ENCODE results near the gene H19.

Gene H19

GRCh38 chr11:1982873-1983600, 14.6 kb downstream of the H19 start:
- DNase-seq = no peak

DNA sequence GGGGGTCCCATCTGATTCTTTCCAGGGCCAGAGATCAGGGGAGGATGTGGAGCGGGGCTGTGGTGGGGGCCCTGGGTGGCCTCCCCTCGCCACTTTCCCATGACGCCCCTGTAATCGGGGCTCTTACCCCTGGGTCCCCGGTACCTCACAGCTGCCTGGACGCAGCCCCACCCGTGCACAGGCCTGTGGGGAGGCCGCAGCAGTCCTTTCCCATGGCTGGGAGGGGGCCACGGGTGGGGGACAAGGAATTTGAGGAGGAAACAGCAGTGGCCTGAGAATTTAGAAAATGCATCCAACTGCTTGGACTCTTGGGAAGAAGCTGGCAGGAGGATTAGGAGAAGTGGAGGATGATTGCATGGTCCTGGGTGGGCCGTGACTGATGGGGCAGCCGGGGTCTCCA, 18.0 kb downstream of the H19 start:
- DNase-seq = no peak

GRCh38 chr11:1978720-1979473, 18.7 kb downstream of the H19 start:
- DNase-seq = no peak

DNA sequence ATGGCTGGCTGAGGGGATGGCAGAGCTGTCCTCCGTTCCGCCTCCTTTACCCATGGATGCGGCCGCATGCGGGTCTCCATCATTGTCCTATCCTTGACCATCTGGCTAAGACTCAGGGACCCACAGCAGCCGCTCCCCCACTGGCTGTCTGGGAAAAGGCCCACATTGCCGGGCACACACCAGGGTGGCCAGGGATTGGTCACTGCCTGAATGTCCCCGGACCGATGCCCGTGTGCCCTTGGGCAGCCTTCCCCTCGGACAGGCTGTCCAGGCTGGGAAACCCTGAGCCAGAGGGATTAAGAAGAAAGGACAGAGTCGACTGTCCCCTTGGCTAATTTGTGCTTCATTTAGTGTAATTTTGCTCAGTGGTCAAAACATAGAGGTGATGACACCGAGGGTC, 22.5 kb downstream of the H19 start:
- DNase-seq = no peak

DNA sequence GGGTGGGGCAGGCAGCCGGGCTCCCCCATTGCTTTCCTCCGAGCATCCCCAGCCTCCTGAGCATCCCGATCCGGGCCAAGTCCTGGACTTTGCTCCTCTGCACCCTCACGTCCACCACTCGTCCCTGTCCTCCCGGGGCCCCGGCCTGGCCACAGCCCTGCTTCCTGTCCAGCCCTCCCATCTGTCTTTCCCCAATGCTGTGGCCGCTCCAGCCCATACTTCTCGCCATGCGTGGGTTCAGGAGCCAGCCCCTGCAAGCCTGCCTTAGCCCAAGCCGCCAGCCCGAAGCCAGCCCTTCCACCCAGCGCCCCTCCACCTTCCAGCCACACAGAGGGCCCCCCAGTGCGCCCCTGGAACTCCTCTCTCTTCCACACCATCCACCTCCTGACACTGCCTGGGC, 26.7 kb downstream of the H19 start:
- DNase-seq = no peak

DNA sequence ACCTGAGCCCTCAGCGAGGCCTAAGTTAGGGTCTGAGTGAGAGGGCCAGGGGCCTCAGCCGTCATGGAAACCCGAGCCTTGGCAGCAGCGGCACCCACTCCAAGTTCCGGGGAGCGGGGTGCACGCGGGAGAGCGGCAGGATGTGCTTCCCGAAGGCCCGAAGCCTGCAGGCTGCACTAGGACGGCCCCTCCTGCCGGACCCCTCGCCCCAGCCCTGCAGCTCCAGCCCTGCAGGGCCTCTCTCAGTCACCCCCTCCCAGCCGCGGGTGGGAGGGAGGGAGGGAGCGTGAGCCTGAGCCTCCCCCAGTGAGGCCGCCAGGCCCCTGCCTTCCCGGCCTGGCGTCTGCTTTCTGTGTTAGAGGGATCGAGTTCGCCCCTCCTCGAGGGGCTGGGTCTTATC, 27.9 kb downstream of the H19 start:
- DNase-seq = no peak

DNA sequence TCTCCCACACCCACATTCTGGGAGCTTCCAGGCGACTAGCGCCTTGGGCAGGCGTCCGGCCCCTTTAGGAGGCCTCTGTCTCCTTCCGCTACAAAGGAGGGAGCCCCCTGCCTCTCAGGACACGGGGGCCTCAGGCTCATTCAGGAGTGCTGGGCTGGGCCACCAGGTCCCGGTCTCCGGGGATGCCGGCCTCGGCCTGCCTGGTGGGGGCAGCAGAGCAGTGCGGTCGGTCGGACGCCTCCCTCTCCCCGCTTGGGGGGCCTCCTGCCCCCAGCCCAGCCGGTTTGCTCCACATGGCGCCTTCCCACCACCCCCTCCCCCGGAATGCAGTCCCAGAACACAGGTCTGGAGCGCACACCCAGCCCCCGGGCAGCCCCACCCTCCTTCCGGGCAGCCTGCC, 28.6 kb downstream of the H19 start:
- DNase-seq = no peak

DNA sequence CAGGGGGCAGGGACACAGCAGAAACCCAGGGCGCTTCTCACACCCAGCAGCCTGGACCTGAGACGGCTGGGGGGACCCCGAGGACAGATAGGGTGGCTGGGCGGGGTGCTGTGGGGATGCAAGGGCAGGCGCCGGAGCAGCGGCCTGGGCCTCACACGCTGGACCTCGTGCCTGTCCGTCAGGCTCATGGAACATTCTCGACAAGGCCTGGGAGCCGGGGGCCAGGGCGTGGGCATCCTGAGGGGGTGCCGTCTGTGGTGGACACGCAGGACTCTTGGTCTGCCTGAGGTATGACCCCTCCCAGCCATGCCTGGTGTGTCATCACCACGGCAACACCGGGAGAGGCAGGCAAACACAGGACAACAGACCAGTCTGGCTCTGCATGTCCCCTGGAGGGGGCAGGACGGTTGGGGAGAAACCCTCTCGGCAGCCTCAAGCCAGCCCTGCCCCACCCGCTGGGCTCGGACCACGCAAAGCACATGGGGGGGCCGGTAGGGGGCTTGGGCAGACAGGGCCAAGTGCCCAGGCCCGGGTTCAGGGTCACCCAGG, 29.1 kb downstream of the H19 start:
- no peak for DNase-seq

DNA sequence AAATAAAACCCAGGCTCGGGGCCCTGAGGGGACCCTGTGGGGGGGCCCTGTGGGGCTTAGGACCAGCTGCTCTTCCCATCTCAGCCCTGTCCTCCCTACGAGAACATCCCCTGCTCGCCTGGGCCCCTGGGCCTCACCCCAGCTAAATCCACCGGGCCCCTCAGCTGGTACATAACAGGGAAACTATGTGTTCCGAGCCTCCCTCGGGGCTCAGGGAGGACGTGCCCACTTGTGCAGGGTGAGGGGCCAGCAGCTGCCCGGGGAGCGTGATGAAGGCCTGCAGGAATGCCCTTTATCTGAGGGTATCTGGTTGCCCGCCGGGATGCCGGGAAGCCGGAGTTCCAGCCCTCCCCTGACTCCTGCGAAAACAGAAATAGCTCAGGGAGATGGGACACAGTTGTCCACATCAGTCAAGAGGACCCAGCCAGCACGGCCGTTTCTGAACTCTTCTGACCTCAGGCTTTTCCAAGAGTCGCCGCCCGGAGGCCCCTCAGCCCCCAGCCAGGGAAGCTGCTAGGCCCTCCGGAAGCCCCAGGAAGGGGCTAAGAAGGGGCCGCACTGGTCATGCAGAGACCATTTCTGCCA, 29.9 kb downstream of the H19 start:
- DNase-seq = no peak

GRCh38 chr11:1966531-1966930, 31.1 kb downstream of the H19 start:
- no peak for DNase-seq

DNA sequence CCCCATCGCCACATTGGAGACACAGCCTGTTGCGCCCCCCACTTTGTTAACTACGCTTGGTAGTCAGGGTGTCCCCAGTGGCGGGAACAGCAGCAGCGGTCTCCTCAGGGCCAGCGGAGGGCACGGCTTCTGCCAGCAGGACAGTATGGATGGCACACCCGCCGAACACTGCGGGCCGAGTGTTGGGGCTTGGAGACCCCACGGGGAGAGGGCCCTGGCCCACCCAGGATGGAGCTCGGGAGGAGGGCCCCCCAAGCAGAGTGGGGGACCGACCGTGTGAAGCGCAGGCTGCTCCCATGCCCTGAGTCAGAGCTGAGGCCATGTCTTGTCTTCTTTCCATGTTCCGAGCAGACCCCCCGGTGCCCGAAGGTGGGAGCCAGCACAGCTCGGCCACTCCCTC, 32.7 kb downstream of the H19 start:
- no peak for DNase-seq

- no peak for DNase-seq
Measured at GRCh38 chr11:1964348-1964747, 33.3 kb downstream of the H19 start.

DNA sequence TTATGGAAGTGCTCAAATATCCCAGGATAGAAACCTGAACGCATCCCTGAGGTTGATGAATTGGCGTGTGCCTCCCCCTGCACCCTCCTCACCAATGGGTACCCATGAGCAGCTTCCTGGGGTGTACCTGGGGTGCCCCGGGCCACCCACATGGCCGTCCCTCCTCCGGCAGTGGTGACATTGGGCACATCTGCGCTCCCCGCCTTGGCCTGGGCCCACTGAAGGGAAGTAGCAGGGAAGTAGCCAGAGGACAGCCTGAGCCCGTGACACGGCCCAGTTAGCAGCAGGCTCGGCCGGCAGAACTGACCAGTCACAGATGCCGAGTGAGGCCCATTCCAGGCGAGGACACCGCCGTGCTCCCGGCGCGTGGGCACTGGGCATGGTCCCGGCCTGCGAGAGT, 33.8 kb downstream of the H19 start:
- DNase-seq = no peak

DNA sequence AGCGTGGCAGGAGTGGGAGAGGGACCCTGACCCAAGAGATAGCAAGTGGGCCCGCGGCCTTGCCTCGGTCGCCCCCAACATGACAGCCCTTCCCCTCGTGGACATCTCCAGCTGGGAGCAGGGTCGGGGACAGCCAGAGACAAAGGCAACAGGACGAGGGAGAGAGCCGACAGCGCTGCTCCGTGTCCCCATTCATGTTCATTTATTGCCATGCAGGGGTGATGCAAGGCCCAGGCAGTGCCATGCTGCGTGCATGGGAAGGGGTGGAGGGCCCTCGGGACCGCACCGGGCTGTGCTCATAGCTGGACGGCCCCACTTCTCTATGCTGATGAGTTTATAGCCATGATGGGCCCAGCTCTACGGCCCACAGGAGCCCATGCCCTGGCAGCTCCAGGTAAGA, 37.9 kb downstream of the H19 start:
- DNase-seq = no peak

DNA sequence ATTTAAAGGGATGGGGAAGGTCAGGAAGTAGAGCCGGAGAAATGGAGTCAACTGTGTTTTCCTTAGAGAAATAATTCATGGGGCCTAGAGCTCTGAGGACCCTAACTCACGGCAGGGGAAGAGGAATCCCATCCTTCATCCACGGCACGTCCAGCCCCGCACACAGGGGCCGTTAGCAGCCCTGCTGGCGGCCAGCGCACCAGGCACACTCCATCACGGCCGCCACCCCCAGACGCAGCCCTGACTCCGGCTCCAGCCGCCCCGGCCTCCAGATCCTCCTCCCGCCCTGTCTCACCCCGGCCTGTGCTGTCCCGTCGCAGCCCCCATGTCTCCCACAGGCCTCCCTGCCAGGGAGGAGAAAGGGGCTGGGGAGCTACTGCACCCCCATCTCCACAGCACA, 39.3 kb downstream of the H19 start:
- DNase-seq = no peak

DNA sequence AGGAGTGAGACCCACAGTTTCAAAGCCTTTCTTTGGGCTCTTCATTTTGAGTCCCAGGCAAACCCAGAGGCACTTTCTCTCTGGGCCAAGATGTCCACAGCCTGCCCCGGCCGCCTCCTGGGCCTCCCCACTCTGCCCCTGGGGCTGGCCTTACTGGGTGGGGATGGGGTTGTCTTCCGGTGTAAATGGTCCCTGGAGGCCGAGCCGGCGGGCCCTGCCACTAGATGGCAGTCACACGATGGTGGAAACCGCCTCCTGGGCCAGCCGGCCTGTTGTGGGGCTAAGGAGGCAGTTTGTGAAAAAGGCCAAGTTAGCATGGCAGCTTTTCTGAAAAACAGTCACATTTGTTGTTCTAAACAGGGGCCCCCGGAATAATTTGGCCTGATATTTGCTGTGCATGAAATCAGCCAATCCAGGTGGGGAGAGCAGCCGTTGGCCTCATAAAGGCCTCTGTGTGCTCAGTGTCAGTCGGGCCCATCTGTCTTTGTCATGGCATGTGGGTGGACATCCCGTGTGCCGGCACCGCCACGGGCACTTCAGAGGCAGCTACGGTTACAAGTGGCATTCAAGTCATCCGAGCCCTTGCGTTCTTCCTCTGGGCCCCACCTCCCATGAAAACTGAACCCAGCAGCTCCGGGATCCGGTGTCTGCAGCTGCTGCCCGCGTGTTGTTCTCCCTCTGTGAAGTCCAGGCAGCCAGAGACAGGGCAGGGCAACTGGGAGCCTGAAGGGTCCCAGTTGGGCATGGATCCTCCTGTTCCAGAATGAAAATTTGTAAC, 44.0 kb downstream of the H19 start:
- DNase-seq = no peak

DNA sequence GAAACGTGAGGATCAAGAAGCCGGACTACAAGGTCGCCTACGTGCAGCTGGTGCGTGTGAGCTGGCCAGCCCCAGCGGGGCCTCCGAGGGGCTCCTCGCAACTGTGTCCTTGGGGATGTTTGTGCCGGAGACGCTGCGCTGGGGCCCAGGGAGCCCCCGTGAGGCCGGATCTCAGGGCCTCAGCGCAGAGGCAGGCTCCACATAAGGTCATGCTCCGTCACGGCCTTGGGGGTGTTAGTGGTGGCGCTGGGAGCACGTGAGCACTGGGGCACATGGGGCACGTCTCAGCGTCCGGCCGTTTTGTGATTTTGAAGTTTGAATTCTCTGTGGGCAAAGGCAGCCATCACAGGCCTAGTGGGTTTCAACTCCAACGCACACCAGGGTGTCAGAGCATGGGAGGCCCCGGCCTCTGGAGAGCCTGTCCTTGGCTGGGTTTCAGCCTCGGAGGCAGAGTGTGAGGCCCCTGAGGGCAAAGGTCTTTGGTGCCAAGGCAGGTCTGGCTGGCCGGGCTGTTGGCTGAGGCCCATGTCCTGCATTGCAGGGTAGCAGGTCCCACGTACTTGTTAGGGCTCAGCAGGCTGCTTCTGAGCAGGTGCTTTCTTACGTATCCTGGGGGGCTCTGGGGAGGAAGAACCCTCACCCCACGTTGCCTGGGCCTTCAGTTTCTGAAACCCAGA, 44.7 kb downstream of the H19 start:
- DNase-seq = no peak

DNA sequence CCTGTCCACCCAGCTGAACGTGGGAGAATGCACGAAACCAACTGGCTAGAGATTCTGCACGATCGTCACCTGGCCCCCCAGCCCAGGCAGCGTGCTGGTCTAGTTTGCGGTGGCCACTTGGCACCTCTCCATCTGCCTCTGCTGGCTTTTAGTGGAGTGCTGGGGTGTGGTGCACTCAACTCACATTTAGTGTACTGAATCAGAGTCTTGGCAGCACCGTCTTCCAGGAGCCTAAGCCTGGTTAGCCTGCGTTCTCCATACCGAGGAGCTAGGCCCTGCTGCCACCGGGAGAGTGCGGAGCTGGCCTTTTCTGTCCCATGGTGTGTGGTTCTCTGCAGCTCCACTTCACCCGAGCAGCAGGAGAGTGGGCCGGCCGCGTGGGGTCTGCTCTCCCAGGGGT, 47.7 kb downstream of the H19 start:
- no peak for DNase-seq

DNA sequence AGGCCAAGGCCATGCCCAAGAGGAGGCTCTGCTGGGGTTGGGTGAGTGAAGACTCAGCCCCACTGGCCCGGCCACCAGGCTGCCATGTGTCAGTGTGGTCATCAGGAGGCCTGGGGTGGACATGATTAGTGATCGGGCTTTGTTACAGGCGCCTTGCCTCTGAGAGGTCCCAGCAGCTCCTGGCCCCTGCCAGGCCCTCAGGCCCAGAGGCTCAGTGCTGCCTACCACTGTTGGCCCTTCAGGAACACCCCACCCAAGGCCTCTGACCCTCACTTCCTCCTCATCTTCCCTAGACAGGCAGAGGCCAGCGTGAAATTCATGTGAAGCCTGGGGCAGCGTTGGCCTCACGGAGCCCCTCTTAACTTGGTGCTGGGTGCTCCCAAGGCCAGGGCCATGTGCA, 48.3 kb downstream of the H19 start:
- DNase-seq = no peak

GRCh38 chr11:1948389-1948788, 49.3 kb downstream of the H19 start:
- no peak for DNase-seq

DNA sequence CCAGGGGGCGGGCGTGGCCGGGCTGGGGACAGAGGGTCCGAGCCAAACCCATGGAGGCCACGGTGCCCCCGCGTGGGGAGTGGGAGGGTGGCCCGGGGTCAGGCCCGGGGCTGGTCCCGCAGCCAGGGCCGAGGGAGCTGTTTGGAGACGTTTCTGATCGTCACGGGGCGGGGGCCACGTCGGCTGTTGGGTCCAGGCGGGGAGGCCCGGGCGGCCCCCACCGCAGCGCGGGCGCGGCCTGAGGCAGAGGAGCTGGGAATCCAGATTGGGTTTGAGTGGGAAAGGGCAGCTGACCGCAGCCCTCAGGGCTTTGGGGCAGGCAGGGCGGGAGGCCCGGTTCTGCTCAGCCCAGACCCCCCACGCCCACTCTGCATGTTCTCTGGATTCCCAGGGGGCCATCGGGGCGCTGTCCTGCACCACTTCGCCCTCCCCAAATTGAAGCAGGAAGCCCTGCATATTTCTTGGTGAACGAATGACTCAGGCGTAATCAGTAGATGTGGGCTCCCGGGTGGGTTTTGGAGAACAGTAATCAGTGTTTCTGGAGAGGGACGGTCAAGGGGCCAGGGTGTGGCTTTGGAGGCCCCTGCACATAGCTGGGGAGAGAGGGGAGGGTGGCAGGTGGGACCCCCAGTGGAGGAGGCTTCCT, 49.9 kb downstream of the H19 start:
- no peak for DNase-seq

DNA sequence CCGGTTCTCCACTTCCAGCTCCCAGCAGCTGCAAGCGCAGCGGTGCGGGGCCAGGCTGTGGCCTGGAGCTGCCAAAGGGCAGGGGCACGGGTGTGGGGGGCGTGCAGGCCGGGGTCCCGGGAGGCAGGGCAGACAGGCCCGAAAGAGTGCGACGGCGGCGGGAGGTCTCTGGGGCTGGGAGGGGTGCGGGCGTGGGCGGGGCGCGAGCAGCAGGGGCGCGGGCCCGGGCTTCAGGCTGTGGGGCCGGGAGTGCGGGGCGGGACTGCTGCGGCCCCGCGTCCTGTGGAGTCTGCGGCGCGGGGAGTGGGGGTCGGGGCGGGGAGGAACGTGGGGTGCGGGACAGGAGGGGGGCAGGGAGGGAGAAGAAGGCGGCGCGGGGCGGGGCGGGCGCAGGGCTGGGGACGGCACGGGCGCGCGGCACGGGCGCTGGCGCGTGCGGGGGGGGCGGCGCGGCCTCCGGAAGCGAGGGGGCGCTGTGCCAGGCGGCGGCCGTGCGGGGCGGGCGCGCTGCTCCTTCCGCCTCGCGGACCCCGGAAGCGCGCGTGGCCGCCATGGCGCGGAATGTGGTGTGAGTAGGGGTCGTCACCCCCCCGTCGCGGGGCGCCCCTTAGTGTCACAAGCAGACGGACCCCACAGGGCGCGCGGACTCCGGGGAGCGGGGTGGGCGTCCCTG, 50.7 kb downstream of the H19 start, which contains the start of gene MRPL23:
MRPL23 (plus strand) TSS at position 521 of the 673 bp plus-strand sequence; CDS start at position 552, 31 bp downstream.
- DNase-seq = no peak
